ENCODE measurements around the gene CLCNKB. TPM values are rescaled to one million over a fixed set of nuclear protein-coding genes. Genes with fewer than 3 reads are reported as not detected.
A peak's percentile ranks its signal among the peaks of the same experiment; 100 is the strongest.

The CLCNKB gene
- total RNA-seq, 2 donors from 2014 or later, result 0.12 TPM; not detected in 1

DNA sequence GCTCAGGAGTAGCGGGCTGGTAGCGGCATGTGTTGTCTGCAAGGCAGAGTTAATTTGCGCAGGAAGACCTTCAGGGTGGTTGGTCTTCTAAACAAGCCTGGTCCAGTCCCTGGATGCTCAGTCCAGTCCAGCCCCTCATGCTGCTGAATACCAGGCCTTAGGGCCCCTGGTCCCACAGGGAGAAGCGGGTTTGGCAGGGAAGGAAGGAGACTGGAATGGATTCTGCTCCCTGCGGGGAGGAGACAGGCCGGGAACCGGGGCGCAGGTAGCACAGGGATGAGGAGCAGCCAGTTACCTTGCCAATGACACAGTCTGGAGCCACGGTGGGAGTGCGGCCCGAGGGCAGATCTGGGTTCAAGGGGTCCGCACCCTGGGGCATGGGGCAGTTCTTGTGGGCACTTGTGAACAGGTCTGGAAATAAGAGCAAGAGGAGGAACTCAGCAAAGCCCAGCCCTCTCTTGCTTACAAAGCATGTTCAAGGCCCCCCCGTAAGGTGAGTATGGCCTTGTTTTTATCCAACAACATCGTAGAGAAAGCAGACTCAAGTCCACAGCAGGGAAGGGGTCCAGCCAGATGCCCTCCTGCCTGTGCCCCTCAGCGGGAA lies 19.7 kb downstream of the CLCNKB start:
- no peak for DNase-seq
- H3K9ac ChIP-seq (ENCODE audit: low read depth in 2 of 2, low read length in 2 of 2), result peak overlapping the region in 1 of 2 donors; percentile 24
- no peaks in the 10 kb centered on the region for H3K4me1 ChIP-seq
- TF ChIP-seq, protein P1, sequence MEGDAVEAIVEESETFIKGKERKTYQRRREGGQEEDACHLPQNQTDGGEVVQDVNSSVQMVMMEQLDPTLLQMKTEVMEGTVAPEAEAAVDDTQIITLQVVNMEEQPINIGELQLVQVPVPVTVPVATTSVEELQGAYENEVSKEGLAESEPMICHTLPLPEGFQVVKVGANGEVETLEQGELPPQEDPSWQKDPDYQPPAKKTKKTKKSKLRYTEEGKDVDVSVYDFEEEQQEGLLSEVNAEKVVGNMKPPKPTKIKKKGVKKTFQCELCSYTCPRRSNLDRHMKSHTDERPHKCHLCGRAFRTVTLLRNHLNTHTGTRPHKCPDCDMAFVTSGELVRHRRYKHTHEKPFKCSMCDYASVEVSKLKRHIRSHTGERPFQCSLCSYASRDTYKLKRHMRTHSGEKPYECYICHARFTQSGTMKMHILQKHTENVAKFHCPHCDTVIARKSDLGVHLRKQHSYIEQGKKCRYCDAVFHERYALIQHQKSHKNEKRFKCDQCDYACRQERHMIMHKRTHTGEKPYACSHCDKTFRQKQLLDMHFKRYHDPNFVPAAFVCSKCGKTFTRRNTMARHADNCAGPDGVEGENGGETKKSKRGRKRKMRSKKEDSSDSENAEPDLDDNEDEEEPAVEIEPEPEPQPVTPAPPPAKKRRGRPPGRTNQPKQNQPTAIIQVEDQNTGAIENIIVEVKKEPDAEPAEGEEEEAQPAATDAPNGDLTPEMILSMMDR (IDR thresholded peaks at IDR 0.05), result no peak
- no peak overlapping the region for H3K27ac ChIP-seq
- no peak overlapping the region for H3K4me3 ChIP-seq
- no peaks in the 10 kb centered on the region for H3K9me3 ChIP-seq
- intact Hi-C loops (cut with DNase I), result no loop called here
- no peaks in the 10 kb centered on the region for H3K27me3 ChIP-seq
- no peaks in the 10 kb centered on the region for H3K36me3 ChIP-seq

DNA sequence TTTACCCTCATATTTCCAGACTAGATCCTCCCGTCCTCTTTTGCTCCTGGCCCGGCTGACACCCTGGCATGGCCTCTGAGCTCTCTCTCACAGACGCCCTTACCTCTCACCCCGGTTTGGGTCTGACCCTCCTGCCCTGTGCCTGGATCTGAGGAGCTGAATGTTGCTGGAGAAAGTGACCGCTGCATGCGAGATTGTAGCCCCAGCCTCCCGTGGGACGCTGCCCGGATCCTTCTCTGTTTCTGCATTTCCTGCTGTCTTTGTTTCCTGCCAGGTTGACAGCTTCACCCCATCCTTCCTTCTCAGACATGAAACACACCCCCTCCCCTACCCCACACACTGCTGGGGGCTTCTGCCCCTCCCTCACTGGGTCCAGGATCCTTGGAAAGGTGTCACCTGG lies 20.3 kb downstream of the CLCNKB start:
- no peaks in the 10 kb centered on the region for H3K27me3 ChIP-seq
- TF ChIP-seq, protein P1 (IDR thresholded peaks at IDR 0.05), result no peak
- no peak overlapping the region for H3K9ac ChIP-seq (ENCODE audit: low read depth in 2 of 2, low read length in 2 of 2)
- DNase-seq, result no peak
- H3K27ac ChIP-seq, result no peak overlapping the region
- no peaks in the 10 kb centered on the region for H3K36me3 ChIP-seq
- no peak overlapping the region for H3K4me3 ChIP-seq
- no peaks in the 10 kb centered on the region for H3K4me1 ChIP-seq
- intact Hi-C loops (cut with DNase I), result no loop called here
- no peaks in the 10 kb centered on the region for H3K9me3 ChIP-seq

DNA sequence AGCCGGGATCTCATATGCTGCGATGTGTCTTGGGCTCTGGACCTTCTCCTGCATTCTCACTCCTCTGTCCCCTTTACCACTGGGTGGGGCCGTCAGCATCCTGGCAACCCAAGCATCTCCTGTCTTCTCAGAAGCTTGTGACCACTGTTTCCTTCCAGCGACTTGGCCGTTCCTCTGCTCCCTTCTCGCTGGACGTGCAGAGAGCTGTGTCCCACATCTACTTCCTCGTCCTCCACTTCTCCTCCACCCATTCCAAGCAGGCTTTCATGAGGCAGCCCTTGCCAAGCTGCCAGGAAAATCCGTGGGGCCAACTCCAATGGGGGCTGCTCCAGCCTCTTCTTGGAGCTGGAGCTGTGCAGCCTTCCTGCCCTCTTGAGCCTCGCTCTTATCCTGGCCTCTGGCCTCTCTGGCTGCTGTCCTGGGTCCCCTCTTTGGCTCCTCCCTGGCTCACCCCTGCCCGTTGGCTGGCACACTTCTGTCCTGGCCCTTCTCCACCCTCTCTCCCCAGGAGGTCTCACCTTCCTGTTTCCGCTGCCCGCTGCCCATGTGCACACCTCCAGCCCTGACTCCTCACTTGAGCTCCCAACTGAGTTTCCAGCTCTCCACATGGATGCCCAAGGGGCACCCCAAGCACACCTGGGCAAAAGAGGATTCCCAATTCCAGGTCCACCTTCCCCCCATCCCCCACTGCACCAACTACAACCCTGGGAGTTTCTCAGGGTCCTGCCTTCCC lies 21.1 kb downstream of the CLCNKB start:
- Histone ChIP-seq H3K27me3 (no peaks in the 10 kb centered on the region), H3K36me3 (no peaks in the 10 kb centered on the region), H3K9me3 (no peaks in the 10 kb centered on the region), H3K4me3 (no peak overlapping the region), H3K9ac (ENCODE audit: low read depth in 2 of 2, low read length in 2 of 2) (no peak overlapping the region), H3K4me1 (no peaks in the 10 kb centered on the region), H3K27ac (no peak overlapping the region)
- intact Hi-C loops (cut with DNase I), result no loop called here
- TF ChIP-seq, protein P1 (IDR thresholded peaks at IDR 0.05), result no peak
- DNase-seq, result no peak

DNA sequence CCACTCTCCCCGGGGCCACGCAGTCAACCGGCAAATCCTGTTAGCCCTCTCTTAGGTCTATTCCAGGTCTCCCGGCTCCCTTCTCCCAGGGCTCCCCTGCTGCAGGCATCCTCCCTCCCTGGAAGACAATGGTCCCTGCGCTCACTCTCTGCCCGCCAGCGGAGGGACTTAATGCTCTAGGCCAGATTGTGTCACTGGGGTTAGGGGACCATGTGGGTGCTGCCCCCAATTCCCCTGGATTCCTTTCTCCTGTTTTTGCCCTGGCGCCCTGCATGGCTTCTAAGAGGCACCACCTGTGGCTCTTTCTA lies 21.6 kb downstream of the CLCNKB start:
- Histone ChIP-seq H3K27ac (no peak overlapping the region), H3K9me3 (no peaks in the 10 kb centered on the region), H3K4me1 (no peaks in the 10 kb centered on the region)

DNA sequence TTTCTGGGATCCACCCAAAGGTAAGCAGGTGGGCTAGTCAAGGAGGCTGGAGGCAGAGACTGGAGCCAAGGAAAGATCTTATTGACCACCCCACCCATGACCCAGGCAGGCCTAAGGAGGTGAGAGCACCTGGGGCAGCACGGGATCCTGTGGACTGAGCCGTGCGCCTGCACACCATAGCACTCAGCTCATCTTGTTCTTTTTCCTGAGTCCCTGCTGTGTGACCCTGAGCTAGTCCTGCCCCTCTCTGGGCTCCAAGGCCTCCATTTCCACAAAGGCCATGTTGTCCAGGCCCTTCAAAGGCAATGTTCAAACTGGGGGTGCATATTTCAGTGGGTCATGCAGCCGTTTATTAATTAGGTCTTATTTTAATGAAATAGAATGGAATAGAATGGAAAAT lies 22.7 kb downstream of the CLCNKB start:
- no peaks in the 10 kb centered on the region for H3K36me3 ChIP-seq
- DNase-seq, result no peak
- no peaks in the 10 kb centered on the region for H3K9me3 ChIP-seq
- no peak overlapping the region for H3K27ac ChIP-seq
- no peaks in the 10 kb centered on the region for H3K27me3 ChIP-seq
- no peaks in the 10 kb centered on the region for H3K4me1 ChIP-seq
- TF ChIP-seq, protein P1 (IDR thresholded peaks at IDR 0.05), result no peak
- intact Hi-C loops (cut with DNase I), result no loop called here
- no peak overlapping the region for H3K4me3 ChIP-seq
- no peak overlapping the region for H3K9ac ChIP-seq (ENCODE audit: low read depth in 2 of 2, low read length in 2 of 2)

More for the DNA sequence above, 21.6 kb downstream of the CLCNKB start:
- no peak overlapping the region for H3K9ac ChIP-seq (ENCODE audit: low read depth in 2 of 2, low read length in 2 of 2)
- H3K4me3 ChIP-seq, result no peak overlapping the region
- intact Hi-C loops (cut with DNase I), result no loop called here
- no peaks in the 10 kb centered on the region for H3K27me3 ChIP-seq
- TF ChIP-seq, protein P1 (IDR thresholded peaks at IDR 0.05), result no peak
- no peaks in the 10 kb centered on the region for H3K36me3 ChIP-seq
- DNase-seq, result no peak
